Neural cell (in vitro differentiated cells): Measurements from ENCODE around the gene SLC12A9. TPM values are rescaled to one million over a fixed set of nuclear protein-coding genes. Genes with fewer than 3 reads are reported as not detected.

Source experiments
- H2AFZ ChIP-seq: fragments of 200-600, 300-800 bp; sonication (generic), shearing (Covaris generic); 2 replicates; pipeline ENCODE4 v1.6.0; 2014; ENCODE audit warnings: low read depth, mild to moderate bottlenecking, antibody characterized with exemption, low read length, moderate library complexity
- H3F3A ChIP-seq: fragments of 200-600 bp; shearing (Covaris generic); 2 replicates; pipeline ENCODE4 v1.6.1; 2016; ENCODE audit warnings: mild to moderate bottlenecking, moderate library complexity, mixed read lengths, antibody characterized with exemption, low read length; ENCODE audit not compliant: insufficient read depth, poor library complexity, severe bottlenecking
- H3K27ac ChIP-seq: fragments of 200-600, 300-800 bp; sonication (generic), shearing (Covaris generic); 2 replicates; pipeline ENCODE4 v1.5.1; 2014; ENCODE audit warnings: mild to moderate bottlenecking, low read length, moderate library complexity
- H3K27me3 ChIP-seq: fragments of 300-800, 200-600 bp; sonication (generic), shearing (Covaris generic); 2 replicates; pipeline ENCODE4 v1.6.0; 2014; ENCODE audit warnings: mild to moderate bottlenecking, low read depth, low read length, moderate library complexity; ENCODE audit not compliant: insufficient read depth
- H3K36me3 ChIP-seq: fragments of 300-800, 200-600 bp; sonication (generic), shearing (Covaris generic); 2 replicates; pipeline ENCODE4 v1.5.1; 2014; ENCODE audit warnings: mild to moderate bottlenecking, antibody characterized with exemption, low read length, moderate library complexity; ENCODE audit not compliant: insufficient read depth
- H3K4me2 ChIP-seq: fragments of 300-800, 200-600 bp; sonication (generic), shearing (Covaris generic); 2 replicates; pipeline ENCODE4 v1.6.0; 2014; ENCODE audit warnings: mild to moderate bottlenecking, low read length
- H3K4me3 ChIP-seq: fragments of 300-800, 200-600 bp; sonication (generic), shearing (Covaris generic); 2 replicates; pipeline ENCODE4 v1.5.1; 2014; ENCODE audit warnings: mild to moderate bottlenecking, low read length, moderate library complexity
- H3K79me2 ChIP-seq: fragments of 200-600 bp; shearing (Covaris generic); replicated peaks from 2 replicates; pipeline ENCODE4 v1.6.0; 2014; ENCODE audit warnings: mild to moderate bottlenecking, low read length, moderate library complexity; ENCODE audit not compliant: insufficient read depth
- H3K9ac ChIP-seq: fragments of 300-800, 200-600 bp; sonication (generic), shearing (Covaris generic); 2 replicates; pipeline ENCODE4 v1.6.1; 2016; ENCODE audit warnings: mild to moderate bottlenecking, low read length, mixed read lengths
- H3K9me2 ChIP-seq: fragments of 200-600 bp; shearing (Covaris generic); 2 replicates; pipeline ENCODE4 v1.6.1; 2016; ENCODE audit warnings: mild to moderate bottlenecking, low read length, mixed read lengths; ENCODE audit not compliant: insufficient read depth
- H3K9me3 ChIP-seq: fragments of 200-600, 300-800 bp; sonication (generic), shearing (Covaris generic); 2 replicates; pipeline ENCODE4 v1.6.1; 2016; ENCODE audit warnings: mild to moderate bottlenecking, mixed run types, low read length, moderate library complexity, mixed read lengths
- H4K20me1 ChIP-seq: fragments of 200-600 bp; shearing (Covaris generic); 2 replicates; pipeline ENCODE4 v1.6.1; 2016; ENCODE audit warnings: mild to moderate bottlenecking, mixed run types; ENCODE audit not compliant: insufficient read depth
- EP300 ChIP-seq: fragments of 450-650 bp; conservative IDR thresholded peaks from 2 replicates; pipeline ENCODE4 v1.6.1; 2014; ENCODE audit warnings: antibody characterized with exemption, mild to moderate bottlenecking, moderate library complexity; ENCODE audit not compliant: poor library complexity, severe bottlenecking
- EZH2 ChIP-seq: fragments of 200-600, 300-800 bp; shearing (Covaris generic), sonication (generic); IDR thresholded peaks from 2 replicates; pipeline ENCODE4 v1.6.1; 2014; ENCODE audit warnings: antibody characterized with exemption, low read length, borderline replicate concordance, mild to moderate bottlenecking; ENCODE audit not compliant: insufficient read depth, poor library complexity, severe bottlenecking
- MXI1 ChIP-seq: fragments of 450-650 bp; conservative IDR thresholded peaks from 2 replicates; pipeline ENCODE4 v1.6.1; 2014; ENCODE audit warnings: antibody characterized with exemption, mild to moderate bottlenecking; ENCODE audit not compliant: poor library complexity, severe bottlenecking
- POLR2AphosphoS5 ChIP-seq: IDR thresholded peaks from 2 replicates; pipeline ENCODE4 v1.6.1; 2012
- RAD21 ChIP-seq: fragments of 450-650 bp; conservative IDR thresholded peaks from 2 replicates; pipeline ENCODE4 v1.6.1; 2014; ENCODE audit warnings: antibody characterized with exemption, mild to moderate bottlenecking, moderate library complexity
- SMC3 ChIP-seq: fragments of 450-650 bp; conservative IDR thresholded peaks from 2 replicates; pipeline ENCODE4 v1.6.1; 2014; ENCODE audit warnings: antibody characterized with exemption, mild to moderate bottlenecking, moderate library complexity; ENCODE audit not compliant: poor library complexity
- TAF1 ChIP-seq: IDR thresholded peaks from 2 replicates; pipeline ENCODE4 v1.6.1; 2012; ENCODE audit warnings: low read depth
- polyA plus RNA-seq: library from polyadenylated mRNA; depleted of rRNA; stranded (reverse); fragments of >200 nt; gene quantifications from 2 replicates; pipeline ENCODE4 v1.2.3, GENCODE V29; 2014
- TF ChIP-seq, protein P1 (sequence below): fragments of 450-650 bp; IDR thresholded peaks from 2 replicates; pipeline ENCODE4 v1.5.1; 2014; ENCODE audit warnings: antibody characterized with exemption, mild to moderate bottlenecking, moderate library complexity; ENCODE audit not compliant: poor library complexity, severe bottlenecking
- TF ChIP-seq, protein P2 (sequence below): IDR thresholded peaks from 2 replicates; pipeline ENCODE4 v1.6.1; 2012; ENCODE audit warnings: borderline replicate concordance

Gene SLC12A9
- polyA plus RNA-seq, 1 donor from 2014 or later = 21.2 TPM

DNA sequence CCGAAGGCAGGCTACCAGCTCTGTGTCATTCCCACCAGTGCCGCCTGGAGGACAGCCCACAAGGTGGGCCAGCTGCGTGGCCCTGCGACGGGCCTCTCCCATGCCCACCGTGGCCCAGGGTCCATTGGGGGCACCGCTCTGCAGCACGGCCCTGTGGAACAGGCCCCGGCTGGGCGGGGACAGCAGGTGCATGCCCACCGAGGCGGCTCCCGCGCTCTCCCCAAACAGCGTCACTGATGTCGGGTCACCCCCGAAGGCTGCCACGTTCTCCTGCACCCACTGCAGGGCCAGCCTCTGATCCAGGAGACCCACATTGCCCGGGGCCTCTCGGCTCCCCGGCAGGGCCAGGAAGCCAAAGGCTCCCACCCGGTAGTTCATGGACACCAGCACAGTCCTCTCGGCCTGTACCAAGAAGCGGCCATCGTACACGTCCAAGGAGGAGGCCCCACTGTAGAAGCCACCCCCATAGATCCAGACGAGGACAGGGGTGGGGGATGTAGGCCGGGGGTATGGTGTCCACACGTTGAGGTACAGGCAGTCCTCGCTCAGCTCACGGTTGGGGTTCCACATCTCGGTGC lies 40.9 kb downstream of the SLC12A9 start:
- Histone ChIP-seq H3K79me2 (no peaks in the 10 kb centered on the region), H3F3A (no peaks in the 10 kb centered on the region), H3K9ac (no peak overlapping the region), H2AFZ (no peak overlapping the region), H3K27ac (no peak overlapping the region), H3K27me3 (peaks cover 32% of the 10 kb centered on the region), H3K4me2 (no peak overlapping the region), H3K36me3 (peaks cover 7% of the 10 kb centered on the region), H4K20me1 (no peaks in the 10 kb centered on the region), H3K4me3 (no peak overlapping the region), H3K9me3 (no peaks in the 10 kb centered on the region), H3K9me2 (no peaks in the 10 kb centered on the region)
- TF ChIP-seq EP300 = no peak
- TF ChIP-seq, protein P1, sequence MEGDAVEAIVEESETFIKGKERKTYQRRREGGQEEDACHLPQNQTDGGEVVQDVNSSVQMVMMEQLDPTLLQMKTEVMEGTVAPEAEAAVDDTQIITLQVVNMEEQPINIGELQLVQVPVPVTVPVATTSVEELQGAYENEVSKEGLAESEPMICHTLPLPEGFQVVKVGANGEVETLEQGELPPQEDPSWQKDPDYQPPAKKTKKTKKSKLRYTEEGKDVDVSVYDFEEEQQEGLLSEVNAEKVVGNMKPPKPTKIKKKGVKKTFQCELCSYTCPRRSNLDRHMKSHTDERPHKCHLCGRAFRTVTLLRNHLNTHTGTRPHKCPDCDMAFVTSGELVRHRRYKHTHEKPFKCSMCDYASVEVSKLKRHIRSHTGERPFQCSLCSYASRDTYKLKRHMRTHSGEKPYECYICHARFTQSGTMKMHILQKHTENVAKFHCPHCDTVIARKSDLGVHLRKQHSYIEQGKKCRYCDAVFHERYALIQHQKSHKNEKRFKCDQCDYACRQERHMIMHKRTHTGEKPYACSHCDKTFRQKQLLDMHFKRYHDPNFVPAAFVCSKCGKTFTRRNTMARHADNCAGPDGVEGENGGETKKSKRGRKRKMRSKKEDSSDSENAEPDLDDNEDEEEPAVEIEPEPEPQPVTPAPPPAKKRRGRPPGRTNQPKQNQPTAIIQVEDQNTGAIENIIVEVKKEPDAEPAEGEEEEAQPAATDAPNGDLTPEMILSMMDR = no peak
- TF ChIP-seq TAF1 = no peak
- no peak for TF ChIP-seq SMC3
- TF ChIP-seq POLR2AphosphoS5 = no peak

DNA sequence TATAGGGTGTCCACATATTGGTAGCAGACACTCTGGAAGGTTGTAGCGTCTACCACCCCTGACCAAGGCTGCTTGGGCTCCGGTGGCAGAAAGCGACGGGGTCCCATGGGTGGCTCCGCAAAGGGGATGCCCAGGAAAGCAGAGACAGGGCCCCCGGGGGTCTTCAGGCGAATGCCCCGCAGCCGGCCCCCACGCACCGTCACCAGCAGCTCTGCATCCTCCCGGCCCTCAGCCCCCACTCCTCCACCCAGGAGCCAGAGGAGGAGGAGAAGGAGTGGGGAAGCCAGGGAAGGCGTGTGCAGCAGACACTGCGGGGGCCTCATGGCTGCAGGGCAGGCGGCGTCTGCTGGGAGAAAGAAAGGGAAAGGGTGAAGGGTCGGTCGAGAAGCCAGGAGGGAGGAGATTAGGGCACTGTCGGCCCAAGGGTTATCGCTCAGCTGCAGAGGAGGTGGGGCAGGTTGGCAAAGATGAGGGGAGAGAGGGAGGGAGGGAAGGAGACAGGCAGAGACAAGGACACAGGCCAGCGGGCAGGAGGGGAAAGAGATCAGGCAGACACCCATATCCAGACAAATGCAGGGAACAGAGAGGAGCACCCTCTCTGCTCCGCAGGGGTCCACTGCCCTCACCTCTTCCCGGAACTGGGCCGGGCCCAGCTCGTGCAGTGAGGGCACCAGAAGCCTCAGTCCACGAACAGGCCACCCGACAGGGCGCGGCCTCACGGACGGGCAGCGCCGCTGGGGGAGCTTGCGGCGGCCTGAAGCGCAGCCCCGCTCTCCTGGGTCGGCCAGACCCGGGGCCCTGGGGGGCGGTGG lies 41.6 kb downstream of the SLC12A9 start:
- Histone ChIP-seq H3K36me3 (peaks cover under 1% of the 10 kb centered on the region), H3K4me3 (peak overlapping the region; percentile 72), H3K4me2 (no peak overlapping the region), H3K27me3 (peaks cover 32% of the 10 kb centered on the region), H3K9me2 (no peaks in the 10 kb centered on the region), H3F3A (no peaks in the 10 kb centered on the region), H4K20me1 (no peaks in the 10 kb centered on the region), H3K27ac (no peak overlapping the region), H3K9me3 (no peaks in the 10 kb centered on the region), H2AFZ (no peak overlapping the region), H3K9ac (peak overlapping the region; percentile 61), H3K79me2 (no peaks in the 10 kb centered on the region)
- no peak for TF ChIP-seq SMC3

DNA sequence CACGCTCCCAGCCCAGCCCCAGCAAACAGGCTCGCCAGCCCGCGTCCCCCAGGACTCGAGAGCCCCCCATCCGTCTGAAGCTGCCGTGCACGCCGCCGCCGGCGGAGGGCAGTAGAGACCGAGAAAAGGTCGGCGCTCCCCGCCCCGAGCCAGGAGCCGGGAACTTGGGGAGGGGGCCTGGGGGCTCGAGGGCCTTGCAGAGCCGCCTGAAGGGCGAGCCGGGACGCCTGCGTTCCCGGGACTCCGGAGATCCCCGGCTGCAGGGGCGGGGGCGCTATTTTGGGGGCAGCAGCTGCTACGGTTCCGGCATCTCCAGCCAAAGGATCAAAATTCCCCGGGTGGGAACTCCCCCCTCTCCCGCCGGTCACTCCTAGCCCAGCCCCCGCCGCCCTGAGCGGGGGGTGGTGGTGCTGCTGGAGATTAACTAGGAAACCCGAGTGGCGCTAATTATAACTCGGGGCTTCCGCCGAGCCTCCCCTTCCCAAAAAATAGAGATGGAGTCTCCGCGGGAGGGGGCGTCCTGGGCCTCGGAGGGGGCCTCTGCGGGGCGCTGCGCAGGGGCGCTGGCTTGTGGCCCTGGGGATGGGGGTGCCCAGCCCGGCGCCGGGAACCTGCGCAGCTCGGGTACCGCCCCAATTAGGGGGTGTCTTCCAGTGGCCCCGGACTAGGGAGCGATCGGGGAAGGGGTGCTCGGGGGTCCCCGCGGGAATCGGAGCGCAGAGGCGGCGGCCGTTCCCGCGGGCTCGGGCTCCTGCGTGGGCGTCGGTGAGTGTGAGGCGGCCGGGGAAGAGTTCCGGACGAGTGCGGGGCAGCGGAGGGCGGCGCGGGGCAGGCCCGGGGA lies 42.6 kb downstream of the SLC12A9 start:
- Histone ChIP-seq H3K27ac (no peak overlapping the region), H3K4me2 (peak overlapping the region; percentile 84), H3K79me2 (no peaks in the 10 kb centered on the region), H3F3A (no peaks in the 10 kb centered on the region), H4K20me1 (no peaks in the 10 kb centered on the region), H3K36me3 (no peaks in the 10 kb centered on the region), H3K4me3 (peak overlapping the region; percentile 72), H3K9me2 (no peaks in the 10 kb centered on the region), H3K9me3 (no peaks in the 10 kb centered on the region), H3K9ac (peak overlapping the region; percentile 61), H3K27me3 (peaks cover 32% of the 10 kb centered on the region), H2AFZ (no peak overlapping the region)
- TF ChIP-seq MXI1 (no peak), POLR2AphosphoS5 (no peak), EP300 (no peak), TAF1 (peak; percentile 30), SMC3 (peak; percentile 82), RAD21 (peak; percentile 89), EZH2 (peak; percentile 56)
- TF ChIP-seq, protein P2, sequence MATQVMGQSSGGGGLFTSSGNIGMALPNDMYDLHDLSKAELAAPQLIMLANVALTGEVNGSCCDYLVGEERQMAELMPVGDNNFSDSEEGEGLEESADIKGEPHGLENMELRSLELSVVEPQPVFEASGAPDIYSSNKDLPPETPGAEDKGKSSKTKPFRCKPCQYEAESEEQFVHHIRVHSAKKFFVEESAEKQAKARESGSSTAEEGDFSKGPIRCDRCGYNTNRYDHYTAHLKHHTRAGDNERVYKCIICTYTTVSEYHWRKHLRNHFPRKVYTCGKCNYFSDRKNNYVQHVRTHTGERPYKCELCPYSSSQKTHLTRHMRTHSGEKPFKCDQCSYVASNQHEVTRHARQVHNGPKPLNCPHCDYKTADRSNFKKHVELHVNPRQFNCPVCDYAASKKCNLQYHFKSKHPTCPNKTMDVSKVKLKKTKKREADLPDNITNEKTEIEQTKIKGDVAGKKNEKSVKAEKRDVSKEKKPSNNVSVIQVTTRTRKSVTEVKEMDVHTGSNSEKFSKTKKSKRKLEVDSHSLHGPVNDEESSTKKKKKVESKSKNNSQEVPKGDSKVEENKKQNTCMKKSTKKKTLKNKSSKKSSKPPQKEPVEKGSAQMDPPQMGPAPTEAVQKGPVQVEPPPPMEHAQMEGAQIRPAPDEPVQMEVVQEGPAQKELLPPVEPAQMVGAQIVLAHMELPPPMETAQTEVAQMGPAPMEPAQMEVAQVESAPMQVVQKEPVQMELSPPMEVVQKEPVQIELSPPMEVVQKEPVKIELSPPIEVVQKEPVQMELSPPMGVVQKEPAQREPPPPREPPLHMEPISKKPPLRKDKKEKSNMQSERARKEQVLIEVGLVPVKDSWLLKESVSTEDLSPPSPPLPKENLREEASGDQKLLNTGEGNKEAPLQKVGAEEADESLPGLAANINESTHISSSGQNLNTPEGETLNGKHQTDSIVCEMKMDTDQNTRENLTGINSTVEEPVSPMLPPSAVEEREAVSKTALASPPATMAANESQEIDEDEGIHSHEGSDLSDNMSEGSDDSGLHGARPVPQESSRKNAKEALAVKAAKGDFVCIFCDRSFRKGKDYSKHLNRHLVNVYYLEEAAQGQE = no peak
- TF ChIP-seq, protein P1 = peak; percentile 92
